K562 (cell line): Measurements from ENCODE around the gene PATJ. TPM values are rescaled to one million over a fixed set of nuclear protein-coding genes. Genes with fewer than 3 reads are reported as not detected.

Source experiments
- ATAC-seq: fragments of 200-7000 bp; cut with Tn5 transposase; 3 replicates; pipeline ENCODE4 v1.9.1; 2020; ENCODE audit warnings: moderate library complexity
- BruUV-seq: library from RNA; stranded (reverse); fragments of 400-500 nt; replicated peaks from 2 replicates; lab custom pipeline; 2021; lab: Mats Ljungman, UMichigan
- CTCF ChIA-PET: fragments of 300-600 bp; formaldehyde crosslinking; extraction: SDS; loops from one replicate; lab custom pipeline; 2021; ENCODE audit warnings: low intra/inter-chr PET ratio; lab: Yijun Ruan, JAX
- POLR2A ChIA-PET: fragments of 300-600, 350-650 bp; sonication (Branson Sonifier 250); formaldehyde crosslinking; extraction: SDS; loops from one replicate; lab custom pipeline; 2021; ENCODE audit warnings: antibody characterized with exemption, inconsistent platforms; lab: Yijun Ruan, JAX
- DNase-seq, 4 experiments: peaks; one replicate each; pipeline versions ENCODE4 v3.0.0 to v3.0.0-alpha.2; 2011 to 2018; ENCODE audit warnings: low spot score in 3 of 4, mixed read lengths in 3 of 4; ENCODE audit errors: extremely low read depth in 1 of 4
- FAIRE-seq: peaks from 2 replicates; lab custom pipeline; 2011; peaks lifted over from hg19 to GRCh38; lab: Jason Lieb, UNC
- H2AFZ ChIP-seq: 2 replicates; pipeline ENCODE4 v1.6.0; 2011; ENCODE audit warnings: low read depth, low read length, control low read depth, inconsistent platforms
- H3K27ac ChIP-seq: fragments of 200-600 bp; 3 replicates; pipeline ENCODE4 v1.8.0; 2011; ENCODE audit warnings: low read depth, mild to moderate bottlenecking, control low read depth, inconsistent platforms, low read length, moderate library complexity, mixed read lengths; ENCODE audit errors: extremely low read depth
- H3K27me3 ChIP-seq, 2 experiments: fragments of 300-600 bp in 1 of 2; 2 replicates in 1 of 2; 3 replicates in 1 of 2; pipeline versions ENCODE4 v1.6.0 to v1.8.0; 2011; ENCODE audit warnings: inconsistent platforms in 2 of 2, low read length in 2 of 2, mild to moderate bottlenecking in 1 of 2, mixed read lengths in 1 of 2, moderate library complexity in 1 of 2; ENCODE audit not compliant: control insufficient read depth in 2 of 2, insufficient read depth in 2 of 2
- H3K36me3 ChIP-seq: fragments of 300-600 bp; 3 replicates; pipeline ENCODE4 v1.8.0; 2011; ENCODE audit warnings: mild to moderate bottlenecking, low read length, inconsistent platforms; ENCODE audit not compliant: control insufficient read depth, insufficient read depth
- H3K4me1 ChIP-seq, 2 experiments: fragments of 200-600 bp in 1 of 2; replicated peaks in 1 of 2; 2 replicates in 1 of 2; 3 replicates in 1 of 2; pipeline versions ENCODE4 v1.5.1 to v1.8.0; 2011; ENCODE audit warnings: inconsistent platforms in 2 of 2, low read length in 2 of 2, mild to moderate bottlenecking in 1 of 2, mixed read lengths in 1 of 2, moderate library complexity in 1 of 2; ENCODE audit not compliant: control insufficient read depth in 2 of 2, insufficient read depth in 2 of 2
- H3K4me2 ChIP-seq: 2 replicates; pipeline ENCODE4 v1.6.1; 2011; ENCODE audit warnings: low read length, control low read depth, inconsistent platforms, mixed read lengths; ENCODE audit not compliant: insufficient read depth
- H3K4me3 ChIP-seq: fragments of 200-600 bp; sonication (generic), shearing (Covaris generic); 2 replicates; pipeline ENCODE4 v1.5.1; 2016; ENCODE audit warnings: control low read depth, inconsistent platforms
- H3K79me2 ChIP-seq: fragments of 200-600 bp; 3 replicates; pipeline ENCODE4 v1.8.0; 2011; ENCODE audit warnings: low read length, inconsistent platforms; ENCODE audit not compliant: control insufficient read depth, insufficient read depth
- H3K9ac ChIP-seq, 2 experiments: 2 replicates each; pipeline versions ENCODE4 v1.6.0 to v1.6.1; 2011; ENCODE audit warnings: low read depth in 2 of 2, low read length in 2 of 2, control low read depth in 1 of 2, inconsistent platforms in 1 of 2, mild to moderate bottlenecking in 1 of 2, mixed read lengths in 1 of 2; ENCODE audit not compliant: insufficient read depth in 1 of 2
- H3K9me1 ChIP-seq: one replicate; pipeline ENCODE4 v1.6.0; 2011; ENCODE audit warnings: inconsistent platforms, mild to moderate bottlenecking, low read length, moderate library complexity; ENCODE audit not compliant: control insufficient read depth, insufficient read depth
- H3K9me3 ChIP-seq: replicated peaks from 2 replicates; pipeline ENCODE4 v1.5.1; 2011; ENCODE audit warnings: low read depth, low read length, inconsistent platforms; ENCODE audit not compliant: control insufficient read depth, insufficient read depth
- H4K20me1 ChIP-seq: replicated peaks from 2 replicates; pipeline ENCODE4 v1.6.1; 2011; ENCODE audit warnings: low read length, inconsistent platforms, mixed read lengths; ENCODE audit not compliant: control insufficient read depth, insufficient read depth
- BCL6 ChIP-seq: fragments of 250-450 bp; sonication (Bioruptor Pico); IDR thresholded peaks from 2 replicates; pipeline ENCODE4 v1.4.0; 2020
- FOXP1 ChIP-seq: sonication (generic); formaldehyde crosslinking; IDR thresholded peaks from 2 replicates; pipeline ENCODE4 v1.8.0; 2022; ENCODE audit warnings: mild to moderate bottlenecking, missing genetic modification reagents
- TCF3 ChIP-seq: sonication (generic); formaldehyde crosslinking; IDR thresholded peaks from 2 replicates; pipeline ENCODE4 v1.4.0; 2020; ENCODE audit warnings: mild to moderate bottlenecking, missing genetic modification reagents
- WGBS: fragments of 100-300 bp; shearing (Covaris generic); methylation state at CpG from one replicate; pipeline ENCODE4 v1.1.6; 2016; ENCODE audit warnings: low coverage, mixed read lengths; ENCODE audit not compliant: insufficient coverage; ENCODE audit errors: missing lambda C conversion rate; 5-methylcytosine and 5-hydroxymethylcytosine counted together
- in situ Hi-C: fragments of 300-500 bp; cut with MboI; formaldehyde crosslinking; loops from 4 replicates; pipeline ENCODE4 v1.15.0; 2018; ENCODE audit warnings: inconsistent platforms, mixed read lengths
- intact Hi-C: fragments of 100-400 bp; cut with micrococcal nuclease; formaldehyde crosslinking; loops from 2 replicates; pipeline ENCODE4 v1.14.2; 2022
- polyA plus RNA-seq, 8 experiments: library from polyadenylated mRNA; depleted of rRNA in 4 of 8; stranded (reverse) in 5 of 8; unstranded in 3 of 8; fragments of >200 nt; fragmentation: Nextera tagmentation in 2 of 8; fragmentation: Illumina TruSeq in 1 of 8; extraction: Ambion mirVana in 2 of 8; extraction: Trizol in 1 of 8; gene quantifications; 2 replicates each; pipeline versions ENCODE4 v1.2.1 to v1.2.3, GENCODE V29; 2011 to 2014; ENCODE audit warnings: inconsistent platforms in 1 of 8, missing spikeins in 1 of 8
- total RNA-seq, 7 experiments: library from RNA; depleted of rRNA in 6 of 7; stranded (reverse); fragments of >200 nt in 6 of 7; fragmentation: Illumina TruSeq in 2 of 7; extraction: Trizol in 2 of 7; gene quantifications; 2 replicates each; pipeline versions ENCODE4 v1.2.1 to v1.2.3, GENCODE V29; 2011 to 2021; ENCODE audit warnings: low replicate concordance in 1 of 7

PATJ gene
- total and polyA plus RNA-seq, 9 of the 15 experiments (the other 6 are each of a cell fraction or from before 2014, with no cell fraction given): 0.22 TPM; not detected in 8

- in situ Hi-C loops (no loop called here), intact Hi-C loops (no loop called here)
- H3K79me2 ChIP-seq: no peaks in the 10 kb centered on the region
- no peaks in the 10 kb centered on the region for H3K36me3 ChIP-seq
- no peaks in the 10 kb centered on the region for H4K20me1 ChIP-seq
- POLR2A ChIA-PET: no interaction called here
- 16% methylated on average over 4 of the region's 4 CpGs for WGBS
- BruUV-seq: no TSS peak
- peaks cover 5 to 12% of the 10 kb centered on the region in 2 experiments; a peak in 3 of 5 replicates for H3K27me3 ChIP-seq
- no peak overlapping the region for H3K9ac ChIP-seq
- DNase-seq (peak in 2 of 4 experiments; percentile 11 to 23), FAIRE-seq (no peak), ATAC-seq (no peak)
- H2AFZ ChIP-seq: no peak overlapping the region
- H3K27ac ChIP-seq: no peak overlapping the region
- no peak overlapping the region for H3K4me2 ChIP-seq
- peak; percentile 27; the same call in 1 of the 2 replicates for TF ChIP-seq TCF3 (CRISPR knock-in tag)
- no peak for TF ChIP-seq FOXP1 (CRISPR knock-in tag)
- H3K4me3 ChIP-seq: no peak overlapping the region
- H3K9me3 ChIP-seq: no peaks in the 10 kb centered on the region
- H3K9me1 ChIP-seq: no peaks in the 10 kb centered on the region
- CTCF ChIA-PET: no interaction called here
- H3K4me1 ChIP-seq: peaks cover 0 to 9% of the 10 kb centered on the region in 2 experiments; a peak in 2 of 5 replicates
These were observed 40.5 kb downstream of the PATJ start for GRCh38 chr1:61782771-61783170.

DNA sequence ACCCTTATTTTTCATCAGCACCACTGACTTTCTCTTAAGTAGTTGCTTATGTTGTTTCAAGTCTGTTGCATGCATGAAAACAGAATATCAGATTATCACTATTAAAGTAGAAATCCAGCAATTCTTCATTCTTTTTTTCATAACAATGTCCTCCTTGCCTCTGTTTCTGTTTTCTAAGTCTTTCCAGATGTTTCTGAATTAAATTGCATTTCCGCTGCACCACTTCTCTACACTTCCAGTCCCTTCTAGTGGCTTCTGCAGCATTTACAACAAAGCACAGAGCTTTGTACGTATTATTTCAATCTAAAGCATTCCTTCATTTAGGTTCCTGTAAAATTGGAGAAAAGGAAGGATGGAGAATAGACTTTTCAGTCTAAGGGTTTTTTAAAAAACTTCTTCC, 42.4 kb downstream of the PATJ start:
- Histone ChIP-seq H3K4me1 (peaks cover 0 to 9% of the 10 kb centered on the region in 2 experiments; a peak in 2 of 5 replicates), H4K20me1 (no peaks in the 10 kb centered on the region), H3K27ac (no peak overlapping the region), H3K79me2 (no peaks in the 10 kb centered on the region), H3K4me3 (no peak overlapping the region), H3K9me1 (no peaks in the 10 kb centered on the region), H3K36me3 (no peaks in the 10 kb centered on the region), H3K9me3 (no peaks in the 10 kb centered on the region), H3K9ac (no peak overlapping the region), H3K4me2 (no peak overlapping the region), H3K27me3 (peaks cover 5 to 12% of the 10 kb centered on the region in 2 experiments; a peak in 3 of 5 replicates), H2AFZ (no peak overlapping the region)
- no peak for TF ChIP-seq BCL6 (CRISPR knock-in tag)
- ATAC-seq (no peak), FAIRE-seq (no peak), DNase-seq (no peak)
- 11% methylated on average over 2 of the region's 2 CpGs for WGBS
- in situ Hi-C loops: no loop called here
- no TSS peak for BruUV-seq
- ChIA-PET POLR2A (interaction anchor here (1.8 to 1.9 kb wide), 2 partner anchors 10 to 13 kb away, joined by 3 to 5 read pairs; no protein-coding TSS in a partner anchor), CTCF (no interaction called here)
- intact Hi-C loops: no loop called here
